Naive thymus-derived CD8-positive, alpha-beta T cell (primary cell): ENCODE results near the gene DNAJC3. TPM values are rescaled to one million over a fixed set of nuclear protein-coding genes. Genes with fewer than 3 reads are reported as not detected.
"Not testable (repeated sequence)": the region's sequence is repeated elsewhere in the genome, so short reads cannot be mapped to it uniquely, and the experiment has no call there.

Source experiments
- ATAC-seq, 2 donors: fragments of 150-1000 bp; cut with Tn5 transposase in 1 of 2; sonication (Bioruptor Pico), chemical (Tn5 transposase) in 1 of 2; 1 replicate in 1 of 2; 2 replicates in 1 of 2; pipeline ENCODE4 v1.10.0; 2021; ENCODE audit warnings: mild to moderate bottlenecking in 2 of 2, moderate library complexity in 2 of 2
- POLR2A ChIA-PET: fragments of 350-600 bp; sonication (Branson Sonifier 250); formaldehyde crosslinking; loops from one replicate; lab custom pipeline; 2021; ENCODE audit warnings: antibody characterized with exemption; lab: Charles Lee
- DNase-seq, 10 donors: peaks; one replicate each; pipeline versions ENCODE4 v3.0.0 to v3.0.0-alpha.2; 2020 to 2022
- H3K27ac Mint-ChIP-seq, 10 donors: one replicate each; pipeline ENCODE4 v1.8.0; 2020 to 2022; ENCODE audit warnings: mild to moderate bottlenecking in 10 of 10, mixed read lengths in 10 of 10, moderate library complexity in 4 of 10, inconsistent platforms in 1 of 10
- H3K27me3 Mint-ChIP-seq, 5 donors: one replicate each; pipeline ENCODE4 v1.8.0; 2021 to 2022; ENCODE audit warnings: mixed read lengths in 5 of 5
- H3K36me3 Mint-ChIP-seq, 3 donors: one replicate each; pipeline ENCODE4 v1.8.0; 2020 to 2022; ENCODE audit warnings: mixed read lengths in 3 of 3, mild to moderate bottlenecking in 2 of 3, inconsistent platforms in 1 of 3
- H3K4me1 Mint-ChIP-seq, 4 donors: one replicate each; pipeline ENCODE4 v1.8.0; 2021 to 2022; ENCODE audit warnings: mixed read lengths in 4 of 4
- H3K4me3 Mint-ChIP-seq, 10 donors: one replicate each; pipeline ENCODE4 v1.8.0; 2020 to 2022; ENCODE audit warnings: mild to moderate bottlenecking in 10 of 10, mixed read lengths in 10 of 10, moderate library complexity in 6 of 10, inconsistent platforms in 1 of 10
- H3K9me3 Mint-ChIP-seq, 9 donors: one replicate each; pipeline ENCODE4 v1.8.0; 2020 to 2022; ENCODE audit warnings: mixed read lengths in 9 of 9, mild to moderate bottlenecking in 3 of 9, inconsistent platforms in 1 of 9, moderate library complexity in 1 of 9
- polyA plus RNA-seq, 3 donors: library from polyadenylated mRNA; unstranded; fragments of 300-500 nt; fragmentation: Illumina TruSeq; gene quantifications; one replicate each; pipeline ENCODE4 v1.2.3, GENCODE V29; 2021
- total RNA-seq, 8 experiments: library from RNA in 2 of 8; stranded (reverse) in 2 of 8; gene quantifications; one replicate each; pipeline ENCODE4 v1.2.3 and lab custom pipeline; 2021 to 2026

Gene DNAJC3
- total and polyA plus RNA-seq, 5 experiments from 2014 or later, result 11.3 to 18.5 (median 17.0) TPM

GRCh38 chr13:95678967-95679366 is 2.0 kb downstream of the DNAJC3 start:
- Mint-ChIP-seq H3K27me3 (no peaks in the 10 kb centered on the region), H3K4me3 (peak overlapping the region; percentile 90 to 99 (median 96)), H3K27ac (peak overlapping the region in 9 of 10 donors; percentile 47 to 96 (median 84)), H3K9me3 (peaks cover 0 to 18% (median 1%) of the 10 kb centered on the region in 9 donors), H3K4me1 (peaks cover 31 to 80% (median 74%) of the 10 kb centered on the region in 4 donors), H3K36me3 (peaks cover 0 to 21% (median 14%) of the 10 kb centered on the region in 3 donors)
- ATAC-seq (no peak), DNase-seq (no peak)
- POLR2A ChIA-PET, result interaction anchor here (0.7 kb wide), 1 partner anchor 35 kb away, joined by 3 read pairs; no protein-coding TSS in a partner anchor

GRCh38 chr13:95679722-95680121 is 2.8 kb downstream of the DNAJC3 start:
- Mint-ChIP-seq H3K9me3 (peaks cover 0 to 18% (median 4%) of the 10 kb centered on the region in 9 donors), H3K4me1 (peaks cover 35 to 82% (median 78%) of the 10 kb centered on the region in 4 donors), H3K4me3 (peak overlapping the region in 4 of 10 donors; percentile 6 to 96 (median 68)), H3K27ac (peak overlapping the region in 3 of 10 donors; percentile 1 to 56 (median 54)), H3K27me3 (no peaks in the 10 kb centered on the region), H3K36me3 (peaks cover 0 to 23% (median 16%) of the 10 kb centered on the region in 3 donors)
- POLR2A ChIA-PET, result no interaction called here
- DNase-seq (no peak), ATAC-seq (no peak)

- no peak overlapping the region for H3K27ac Mint-ChIP-seq
- H3K36me3 Mint-ChIP-seq, result peaks cover 11 to 51% (median 38%) of the 10 kb centered on the region in 3 donors
- DNase-seq, result no peak
- peaks cover 0 to 59% (median 23%) of the 10 kb centered on the region in 9 donors for H3K9me3 Mint-ChIP-seq
- POLR2A ChIA-PET, result no interaction called here
- H3K4me1 Mint-ChIP-seq, result peaks cover 38 to 86% (median 84%) of the 10 kb centered on the region in 4 donors
- no peak for ATAC-seq
- no peak overlapping the region for H3K4me3 Mint-ChIP-seq
- no peaks in the 10 kb centered on the region for H3K27me3 Mint-ChIP-seq
Observed at GRCh38 chr13:95684418-95684817, 7.5 kb downstream of the DNAJC3 start.

- peaks cover 37 to 85% (median 83%) of the 10 kb centered on the region in 4 donors for H3K4me1 Mint-ChIP-seq
- ATAC-seq, H3K4me3 Mint-ChIP-seq, DNase-seq, POLR2A ChIA-PET, H3K27me3 Mint-ChIP-seq: not testable (repeated sequence)
- H3K36me3 Mint-ChIP-seq, result peaks cover 12 to 54% (median 38%) of the 10 kb centered on the region in 3 donors
- peak overlapping the region in 1 of 10 donors; percentile 14 for H3K27ac Mint-ChIP-seq
- peaks cover 0 to 64% (median 23%) of the 10 kb centered on the region in 9 donors for H3K9me3 Mint-ChIP-seq
Observed at GRCh38 chr13:95684960-95685359, 8.0 kb downstream of the DNAJC3 start.

GRCh38 chr13:95689582-95689926 is 12.6 kb downstream of the DNAJC3 start:
- DNase-seq (no peak), ATAC-seq (no peak)
- H3K27me3 Mint-ChIP-seq, result no peaks in the 10 kb centered on the region
- H3K4me3 Mint-ChIP-seq, result peak overlapping the region in 7 of 10 donors; percentile 11 to 62 (median 24)
- peaks cover 26 to 54% (median 48%) of the 10 kb centered on the region in 4 donors for H3K4me1 Mint-ChIP-seq
- peaks cover 0 to 48% (median 23%) of the 10 kb centered on the region in 9 donors for H3K9me3 Mint-ChIP-seq
- POLR2A ChIA-PET, result interaction anchor here (1.0 kb wide), 1 partner anchor 12 kb away, joined by 3 read pairs; no protein-coding TSS in a partner anchor
- peaks cover 12 to 39% (median 32%) of the 10 kb centered on the region in 3 donors for H3K36me3 Mint-ChIP-seq
- H3K27ac Mint-ChIP-seq, result peak overlapping the region in 6 of 10 donors; percentile 27 to 75 (median 58)

- Mint-ChIP-seq H3K9me3 (peaks cover 0 to 36% (median 22%) of the 10 kb centered on the region in 9 donors), H3K4me1 (peaks cover 24 to 41% (median 37%) of the 10 kb centered on the region in 4 donors), H3K36me3 (peaks cover 12 to 33% (median 24%) of the 10 kb centered on the region in 3 donors)
- ATAC-seq, POLR2A ChIA-PET, H3K27me3 Mint-ChIP-seq, H3K4me3 Mint-ChIP-seq, H3K27ac Mint-ChIP-seq, DNase-seq: not testable (repeated sequence)
Observed at GRCh38 chr13:95690986-95691385, 14.0 kb downstream of the DNAJC3 start.

DNA sequence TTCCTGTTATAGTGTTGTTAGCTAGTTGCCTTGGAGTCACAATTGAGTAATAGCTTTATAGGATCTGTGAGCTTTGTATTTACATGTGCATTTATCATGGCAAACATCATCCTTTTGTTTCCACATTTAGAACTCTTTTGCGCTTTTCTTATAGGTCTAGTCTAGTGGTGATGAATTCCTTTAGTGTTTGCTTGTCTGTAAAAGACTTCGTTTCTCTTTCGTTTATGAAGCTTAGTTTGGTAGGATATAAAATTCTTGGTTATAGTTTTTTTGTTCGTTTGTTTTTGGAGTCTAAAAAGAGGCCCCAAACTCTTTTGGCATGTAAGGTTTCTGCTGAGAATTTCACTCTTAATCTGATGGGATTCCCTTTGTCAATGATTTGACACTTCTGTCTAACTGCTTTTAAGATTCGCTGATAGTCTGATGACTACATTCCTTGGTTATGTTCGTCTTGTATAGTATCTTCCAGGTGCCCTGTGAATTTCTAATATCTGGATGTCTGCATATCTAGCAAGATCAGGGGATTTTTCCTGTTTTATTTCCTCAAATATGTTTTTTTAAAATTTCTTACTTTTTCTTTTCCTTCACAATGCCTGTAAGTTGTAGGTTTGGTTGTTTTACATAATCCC is 20.2 kb downstream of the DNAJC3 start:
- no peak for DNase-seq
- Mint-ChIP-seq H3K27me3 (no peaks in the 10 kb centered on the region), H3K9me3 (peaks cover 0 to 17% (median 1%) of the 10 kb centered on the region in 9 donors), H3K27ac (no peak overlapping the region), H3K4me1 (peaks cover 24 to 44% (median 40%) of the 10 kb centered on the region in 4 donors), H3K36me3 (peaks cover 6 to 9% (median 6%) of the 10 kb centered on the region in 3 donors), H3K4me3 (no peak overlapping the region)
- POLR2A ChIA-PET, result no interaction called here
- no peak for ATAC-seq

- peaks cover 0 to 15% (median 0%) of the 10 kb centered on the region in 9 donors for H3K9me3 Mint-ChIP-seq
- H3K4me1 Mint-ChIP-seq, result peaks cover 25 to 54% (median 50%) of the 10 kb centered on the region in 4 donors
- H3K36me3 Mint-ChIP-seq, result peaks cover 6 to 8% (median 6%) of the 10 kb centered on the region in 3 donors
Observed at GRCh38 chr13:95698047-95698749, 21.3 kb downstream of the DNAJC3 start.

DNA sequence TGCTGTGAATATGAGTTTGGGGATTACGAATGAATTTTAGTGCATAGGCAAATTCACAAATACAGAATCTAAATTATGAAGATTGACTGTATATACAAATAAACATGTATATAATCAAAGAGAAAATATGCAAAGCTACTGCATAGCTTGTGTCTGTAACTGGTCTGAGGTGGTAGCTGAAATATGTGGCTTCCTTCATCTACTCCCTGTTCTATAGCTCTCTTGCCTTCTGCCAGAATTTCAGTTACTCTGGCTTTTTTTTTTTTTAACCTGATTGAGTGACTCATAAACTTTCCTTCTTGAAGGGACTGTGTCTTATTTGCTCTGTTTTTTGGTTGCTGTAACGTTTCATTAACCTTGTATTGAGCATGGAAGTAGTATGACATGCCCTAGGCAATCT is 26.6 kb downstream of the DNAJC3 start:
- DNase-seq, result no peak
- H3K27me3 Mint-ChIP-seq, result no peaks in the 10 kb centered on the region
- H3K4me1 Mint-ChIP-seq, result peaks cover 38 to 89% (median 79%) of the 10 kb centered on the region in 4 donors
- no peak overlapping the region for H3K4me3 Mint-ChIP-seq
- H3K36me3 Mint-ChIP-seq, result peaks cover 0 to 6% (median 0%) of the 10 kb centered on the region in 3 donors
- ATAC-seq, result no peak
- POLR2A ChIA-PET, result no interaction called here
- H3K9me3 Mint-ChIP-seq, result peaks cover 0 to 3% (median 0%) of the 10 kb centered on the region in 9 donors
- peak overlapping the region in 3 of 10 donors; percentile 2 to 26 (median 6) for H3K27ac Mint-ChIP-seq

More at GRCh38 chr13:95698047-95698749, 21.3 kb downstream of the DNAJC3 start:
- ATAC-seq, result no peak
- no peaks in the 10 kb centered on the region for H3K27me3 Mint-ChIP-seq
- no peak for DNase-seq
- H3K27ac Mint-ChIP-seq, result peak overlapping the region in 5 of 10 donors; percentile 14 to 64 (median 44)
- POLR2A ChIA-PET, result no interaction called here
- peak overlapping the region in 6 of 10 donors; percentile 3 to 43 (median 10) for H3K4me3 Mint-ChIP-seq

- Mint-ChIP-seq H3K4me1 (peaks cover 34 to 81% (median 72%) of the 10 kb centered on the region in 4 donors), H3K36me3 (peaks cover 0 to 7% (median 2%) of the 10 kb centered on the region in 3 donors), H3K27me3 (no peaks in the 10 kb centered on the region), H3K9me3 (no peaks in the 10 kb centered on the region), H3K27ac (no peak overlapping the region), H3K4me3 (peak overlapping the region in 1 of 10 donors; percentile 35)
- no peak for DNase-seq
- ATAC-seq, result no peak
- POLR2A ChIA-PET, result no interaction called here
Observed at GRCh38 chr13:95704510-95704909, 27.6 kb downstream of the DNAJC3 start.

GRCh38 chr13:95706356-95706755 is 29.4 kb downstream of the DNAJC3 start:
- Mint-ChIP-seq H3K36me3 (peaks cover 0 to 23% (median 19%) of the 10 kb centered on the region in 3 donors), H3K4me3 (peak overlapping the region in 4 of 10 donors; percentile 23 to 50 (median 38)), H3K27ac (peak overlapping the region in 5 of 10 donors; percentile 26 to 63 (median 53)), H3K27me3 (no peaks in the 10 kb centered on the region), H3K9me3 (no peaks in the 10 kb centered on the region), H3K4me1 (peaks cover 27 to 68% (median 61%) of the 10 kb centered on the region in 4 donors)
- POLR2A ChIA-PET, result interaction anchor here (0.8 kb wide), 1 partner anchor 29 kb away, joined by 3 read pairs; the partner anchor contains the start of gene DNAJC3
- ATAC-seq, result no peak
- no peak for DNase-seq

DNA sequence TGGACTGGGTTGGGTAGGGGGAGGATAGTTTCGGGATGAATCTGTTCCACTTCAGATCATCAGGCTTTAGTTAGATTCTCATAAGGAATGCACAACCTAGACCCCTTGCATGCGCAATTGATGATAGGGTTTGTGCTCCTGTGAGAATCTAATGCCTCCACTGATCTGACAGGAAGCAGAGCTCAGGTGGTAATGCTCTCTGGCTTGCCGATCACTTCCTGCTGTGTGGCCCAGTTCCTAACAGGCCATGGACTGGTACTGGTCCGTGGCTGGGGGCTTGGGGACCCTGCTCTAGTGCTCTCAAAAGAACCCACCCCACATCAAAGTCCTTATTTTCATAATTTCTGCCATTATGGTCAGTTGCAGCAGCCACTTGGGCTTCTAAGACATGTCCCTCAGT is 30.1 kb downstream of the DNAJC3 start:
- peak in 1 of 2 donors; percentile 61 for ATAC-seq
- peak overlapping the region in 6 of 10 donors; percentile 1 to 51 (median 14) for H3K4me3 Mint-ChIP-seq
- no peak for DNase-seq
- POLR2A ChIA-PET, result interaction anchor here (0.8 kb wide), 1 partner anchor 30 kb away, joined by 3 read pairs; the partner anchor contains the start of gene DNAJC3
- H3K27me3 Mint-ChIP-seq, result no peaks in the 10 kb centered on the region
- peaks cover 27 to 61% (median 57%) of the 10 kb centered on the region in 4 donors for H3K4me1 Mint-ChIP-seq
- peaks cover 4 to 30% (median 26%) of the 10 kb centered on the region in 3 donors for H3K36me3 Mint-ChIP-seq
- H3K27ac Mint-ChIP-seq, result peak overlapping the region; percentile 0 to 89 (median 51)
- no peaks in the 10 kb centered on the region for H3K9me3 Mint-ChIP-seq
